GM12872 (cell line): ENCODE results near the gene SELENBP1.

Source experiments
- TF ChIP-seq, protein P1 (sequence below): IDR thresholded peaks from 3 replicates; pipeline ENCODE4 v1.5.1; 2011; ENCODE audit warnings: low read depth, mild to moderate bottlenecking, low read length, moderate library complexity; ENCODE audit not compliant: insufficient read depth

The SELENBP1 gene

DNA sequence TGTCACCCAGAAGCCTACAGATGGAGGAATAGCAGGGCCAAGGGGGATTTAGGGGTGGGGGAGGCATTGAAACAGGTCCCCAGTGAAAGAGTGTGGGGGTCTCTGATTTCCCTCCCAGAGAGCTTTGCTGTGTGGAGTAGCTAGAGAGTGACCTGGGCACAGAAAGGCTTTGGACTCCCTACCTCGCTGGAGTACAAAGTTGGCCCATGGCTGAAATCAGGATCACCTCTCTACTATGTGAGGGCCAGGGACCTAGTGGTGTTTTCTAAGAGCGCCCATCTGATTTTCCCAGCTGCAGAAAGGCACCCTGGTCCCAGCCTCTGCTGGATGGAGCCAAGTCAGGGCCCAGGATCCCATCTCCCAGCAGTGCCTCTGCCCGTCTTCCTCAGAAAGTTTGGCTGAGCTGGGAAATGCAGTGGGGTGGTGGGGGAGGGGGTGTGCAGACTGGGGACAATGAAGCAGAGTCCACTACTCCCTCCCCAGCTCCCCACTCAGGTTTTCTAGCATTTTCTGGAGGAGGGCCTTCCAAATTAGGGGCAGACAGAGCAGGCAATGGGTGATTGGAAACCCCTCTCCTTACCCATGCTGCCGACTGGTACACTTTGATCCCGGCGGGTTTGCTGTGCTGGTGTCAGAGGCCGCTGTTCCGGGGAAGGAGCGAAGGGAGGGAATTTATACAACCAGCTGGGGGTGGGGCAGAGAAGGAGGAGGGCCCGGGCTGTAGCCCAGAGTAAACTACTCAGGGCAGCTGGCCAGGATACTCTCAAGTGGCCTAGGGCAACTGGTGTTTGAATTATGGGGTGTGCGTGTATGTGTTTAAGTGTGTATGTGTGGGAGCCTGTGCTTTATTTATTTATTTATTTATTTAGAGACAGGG lies at the start of gene SELENBP1:
Gene SELENBP1, minus strand, starts transcription at position 648 of the 877 bp plus-strand sequence. Its CDS starts 64 bp downstream, at position 584.
- TF ChIP-seq, protein P1, sequence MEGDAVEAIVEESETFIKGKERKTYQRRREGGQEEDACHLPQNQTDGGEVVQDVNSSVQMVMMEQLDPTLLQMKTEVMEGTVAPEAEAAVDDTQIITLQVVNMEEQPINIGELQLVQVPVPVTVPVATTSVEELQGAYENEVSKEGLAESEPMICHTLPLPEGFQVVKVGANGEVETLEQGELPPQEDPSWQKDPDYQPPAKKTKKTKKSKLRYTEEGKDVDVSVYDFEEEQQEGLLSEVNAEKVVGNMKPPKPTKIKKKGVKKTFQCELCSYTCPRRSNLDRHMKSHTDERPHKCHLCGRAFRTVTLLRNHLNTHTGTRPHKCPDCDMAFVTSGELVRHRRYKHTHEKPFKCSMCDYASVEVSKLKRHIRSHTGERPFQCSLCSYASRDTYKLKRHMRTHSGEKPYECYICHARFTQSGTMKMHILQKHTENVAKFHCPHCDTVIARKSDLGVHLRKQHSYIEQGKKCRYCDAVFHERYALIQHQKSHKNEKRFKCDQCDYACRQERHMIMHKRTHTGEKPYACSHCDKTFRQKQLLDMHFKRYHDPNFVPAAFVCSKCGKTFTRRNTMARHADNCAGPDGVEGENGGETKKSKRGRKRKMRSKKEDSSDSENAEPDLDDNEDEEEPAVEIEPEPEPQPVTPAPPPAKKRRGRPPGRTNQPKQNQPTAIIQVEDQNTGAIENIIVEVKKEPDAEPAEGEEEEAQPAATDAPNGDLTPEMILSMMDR = no peak

DNA sequence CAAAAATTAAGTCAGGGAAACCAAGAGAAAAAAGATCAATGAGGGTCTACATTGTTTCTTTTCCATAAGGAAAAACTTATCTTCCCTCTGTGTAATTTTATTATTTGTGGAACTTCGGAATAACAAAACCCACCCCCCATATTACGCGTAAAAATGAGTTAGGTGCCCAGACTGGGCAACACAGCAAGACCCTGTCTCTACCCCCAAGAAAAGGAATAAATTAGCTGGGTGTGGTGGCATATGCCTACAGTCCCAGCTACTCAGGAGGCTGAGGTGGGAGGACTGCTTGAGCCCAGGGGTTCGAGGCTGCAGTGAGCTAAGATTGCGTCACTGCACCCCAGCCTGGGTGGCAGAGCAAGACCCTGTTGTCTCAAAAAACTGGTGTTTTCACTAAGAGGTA lies 47.3 kb upstream of the SELENBP1 start:
- TF ChIP-seq, protein P1 = no peak

DNA sequence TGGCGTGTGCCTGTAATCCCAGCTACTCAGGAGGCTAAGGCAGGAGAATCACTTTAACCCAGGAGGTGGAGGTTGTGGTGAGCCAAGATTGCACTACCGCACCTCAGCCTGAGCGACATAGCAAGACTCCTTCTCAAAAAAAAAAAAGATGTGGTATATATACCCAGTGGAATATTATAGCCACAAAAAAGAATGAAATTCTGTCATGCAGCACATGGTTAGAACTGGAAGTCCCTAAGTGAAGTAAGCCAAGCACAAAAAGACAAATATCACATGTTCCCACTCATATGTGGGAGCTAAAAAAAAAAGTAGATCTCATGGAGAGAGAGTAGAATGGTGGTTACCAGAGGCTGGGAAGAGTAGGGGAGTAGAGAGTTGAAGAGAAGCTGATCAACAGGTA lies 45.6 kb upstream of the SELENBP1 start:
- TF ChIP-seq, protein P1 = no peak

DNA sequence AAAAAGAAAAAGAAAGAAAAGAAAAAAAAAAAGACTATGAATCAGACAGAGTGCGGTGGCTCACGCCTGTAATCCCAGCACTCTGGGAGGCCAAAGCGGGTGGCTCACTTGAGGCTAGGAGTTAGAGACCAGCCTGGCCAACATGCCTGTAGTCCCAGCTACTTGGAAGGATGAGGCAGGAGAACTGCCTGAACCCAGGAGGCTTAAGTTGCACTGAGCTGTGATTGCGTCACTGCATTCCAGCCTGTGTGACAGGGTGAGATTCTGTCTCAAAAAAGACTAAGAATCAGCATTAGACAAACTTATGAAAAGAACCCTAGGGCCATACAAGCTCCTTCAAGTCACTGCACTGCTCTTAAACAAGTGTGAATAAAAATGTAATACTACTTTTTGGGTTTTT lies 43.7 kb upstream of the SELENBP1 start:
- TF ChIP-seq, protein P1 = no peak

DNA sequence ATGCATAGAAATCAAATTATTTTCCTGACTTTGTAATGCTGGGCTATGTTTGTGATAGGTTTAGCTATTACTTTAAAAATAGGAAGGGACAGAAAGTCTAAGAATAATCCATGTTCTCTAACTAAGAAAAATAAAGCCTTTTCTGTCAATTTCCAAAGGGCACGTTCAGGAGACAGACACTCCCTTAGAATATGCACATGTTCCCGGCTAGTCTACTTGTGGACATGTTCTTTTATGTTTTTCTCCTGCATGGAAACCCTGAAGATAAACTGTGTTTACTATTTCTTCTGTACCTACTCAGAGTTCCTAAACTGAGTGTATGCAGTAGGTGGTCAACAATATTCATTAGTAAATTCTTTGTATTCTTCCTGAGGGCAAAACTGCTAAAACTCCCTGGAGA lies 39.4 kb upstream of the SELENBP1 start:
- TF ChIP-seq, protein P1 = no peak

DNA sequence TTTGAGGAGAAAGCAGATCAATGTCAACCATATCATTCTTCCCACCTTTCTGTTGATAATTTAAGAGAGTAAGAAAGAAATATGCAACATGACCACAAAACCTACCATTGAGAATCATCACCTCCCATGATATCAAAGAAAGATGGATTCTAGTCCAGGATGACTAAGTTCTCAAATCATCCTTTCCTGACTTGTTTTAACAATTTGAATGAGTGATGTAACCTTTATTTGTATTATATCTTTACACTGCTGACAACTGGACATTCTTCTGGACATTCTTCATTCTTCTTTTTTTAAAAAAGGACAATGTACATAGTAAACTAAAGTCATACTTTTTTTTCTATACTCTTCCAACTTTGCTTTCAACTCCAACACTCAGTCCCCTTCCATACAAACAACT lies 36.4 kb upstream of the SELENBP1 start:
- TF ChIP-seq, protein P1 = no peak

DNA sequence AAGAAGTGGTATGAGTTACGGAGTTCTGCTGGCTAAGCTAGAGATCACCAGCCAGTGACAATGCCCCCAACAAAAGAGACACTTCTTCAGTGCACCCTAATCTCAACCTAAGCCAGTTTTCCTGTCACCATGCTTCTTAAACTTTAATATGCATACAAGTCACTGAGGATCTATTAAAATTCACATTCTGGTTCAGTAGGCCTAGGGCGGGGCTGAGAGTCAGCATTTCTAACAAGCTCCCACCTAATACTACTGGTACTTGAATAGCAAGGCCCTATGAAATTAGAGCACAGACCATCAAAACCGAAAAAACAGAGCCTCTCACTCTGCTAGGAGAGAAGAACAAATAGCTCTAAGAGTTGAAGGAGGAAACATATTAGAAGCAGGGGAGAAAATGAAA lies 34.8 kb upstream of the SELENBP1 start:
- TF ChIP-seq, protein P1 = no peak
